RKO (cell line): Measurements from ENCODE around the gene TMEM91.
"Not testable (repeated sequence)": the region's sequence is repeated elsewhere in the genome, so short reads cannot be mapped to it uniquely, and the experiment has no call there.

Source experiments
- DNase-seq: peaks from one replicate; pipeline ENCODE4 v3.0.0-alpha.2; 2016; ENCODE audit warnings: low spot score

TMEM91 gene

GRCh38 chr19:41376241-41376997 is at the start of gene TMEM91:
Gene TMEM91, plus strand, starts transcription at chr19:41376533. Its CDS starts 1,777 bp downstream, at chr19:41378310.
- DNase-seq, result no peak

DNA sequence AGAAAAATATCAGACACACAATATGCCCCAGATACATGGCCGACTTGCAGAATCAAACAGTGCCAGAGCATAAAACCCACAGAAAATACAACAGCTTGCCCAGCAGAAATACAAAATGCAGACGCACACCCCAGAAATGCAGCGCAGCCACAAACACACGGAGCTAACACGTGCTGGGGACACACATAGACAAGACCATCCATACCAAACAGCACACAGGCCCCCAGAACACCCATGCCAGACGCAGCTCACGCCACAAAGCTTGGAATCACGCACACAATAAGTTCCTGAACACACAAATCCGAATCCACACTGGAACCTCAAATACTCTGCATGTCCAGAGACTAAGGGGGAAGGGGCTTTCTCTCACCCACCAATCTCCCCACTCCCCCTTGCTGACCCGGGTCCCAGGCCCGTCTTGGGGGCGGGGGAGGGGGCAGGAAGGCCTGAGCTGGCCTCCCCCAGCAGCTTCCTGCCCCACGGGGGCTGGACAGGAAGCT is 49.2 kb upstream of the TMEM91 start:
- no peak for DNase-seq

DNA sequence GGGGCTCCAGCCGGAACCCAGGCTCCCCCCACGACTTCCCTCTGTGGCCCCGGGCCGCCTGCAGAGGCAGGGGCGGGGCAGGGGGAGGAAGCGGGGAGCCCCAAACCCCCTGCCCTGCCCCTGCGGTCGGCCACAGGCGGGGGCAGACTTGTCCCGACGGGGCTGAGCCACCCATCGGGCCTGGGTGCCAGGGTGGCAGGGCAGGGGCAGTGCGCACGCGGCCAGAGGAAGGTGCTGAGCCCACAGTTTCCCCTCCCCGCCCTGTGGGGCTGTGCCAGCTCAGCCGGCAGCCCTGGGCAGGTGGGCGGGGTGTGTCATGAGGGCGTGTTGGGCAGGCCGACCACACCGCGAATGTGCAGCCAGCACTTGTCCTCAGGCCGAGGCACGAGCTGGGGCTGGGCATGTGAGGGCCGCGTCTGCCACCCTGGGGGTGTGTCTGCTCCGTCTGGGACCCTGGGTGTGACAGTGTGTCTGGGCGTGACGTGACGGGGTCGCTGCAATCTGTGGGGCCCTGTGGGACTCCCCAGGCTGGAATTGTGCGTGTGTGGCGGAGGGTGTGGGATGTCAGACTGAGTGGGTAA is 48.7 kb upstream of the TMEM91 start:
- no peak for DNase-seq

GRCh38 chr19:41328157-41328841 is 48.0 kb upstream of the TMEM91 start:
- no peak for DNase-seq

GRCh38 chr19:41328842-41329225 is 47.5 kb upstream of the TMEM91 start:
- DNase-seq, result no peak

DNA sequence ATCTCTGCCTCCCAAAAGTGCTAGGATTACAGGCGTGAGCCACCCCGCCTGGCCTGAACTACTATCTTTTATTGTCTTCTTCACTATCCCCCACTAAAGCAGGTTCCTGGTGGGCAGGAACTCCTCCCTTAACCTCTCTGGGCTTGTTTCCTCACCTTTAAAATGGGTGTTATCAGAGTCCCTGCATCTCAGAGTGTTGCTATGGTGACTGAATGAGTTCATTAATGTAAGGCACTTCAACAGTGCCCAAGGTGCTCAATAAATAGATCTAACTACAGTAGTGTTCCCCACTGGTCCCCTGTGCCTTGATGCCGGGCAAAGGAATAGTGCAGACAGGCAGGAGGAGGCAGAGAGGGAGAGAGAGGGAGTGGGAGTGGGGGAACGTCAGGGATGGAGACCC is 45.9 kb upstream of the TMEM91 start:
- DNase-seq, result no peak

DNA sequence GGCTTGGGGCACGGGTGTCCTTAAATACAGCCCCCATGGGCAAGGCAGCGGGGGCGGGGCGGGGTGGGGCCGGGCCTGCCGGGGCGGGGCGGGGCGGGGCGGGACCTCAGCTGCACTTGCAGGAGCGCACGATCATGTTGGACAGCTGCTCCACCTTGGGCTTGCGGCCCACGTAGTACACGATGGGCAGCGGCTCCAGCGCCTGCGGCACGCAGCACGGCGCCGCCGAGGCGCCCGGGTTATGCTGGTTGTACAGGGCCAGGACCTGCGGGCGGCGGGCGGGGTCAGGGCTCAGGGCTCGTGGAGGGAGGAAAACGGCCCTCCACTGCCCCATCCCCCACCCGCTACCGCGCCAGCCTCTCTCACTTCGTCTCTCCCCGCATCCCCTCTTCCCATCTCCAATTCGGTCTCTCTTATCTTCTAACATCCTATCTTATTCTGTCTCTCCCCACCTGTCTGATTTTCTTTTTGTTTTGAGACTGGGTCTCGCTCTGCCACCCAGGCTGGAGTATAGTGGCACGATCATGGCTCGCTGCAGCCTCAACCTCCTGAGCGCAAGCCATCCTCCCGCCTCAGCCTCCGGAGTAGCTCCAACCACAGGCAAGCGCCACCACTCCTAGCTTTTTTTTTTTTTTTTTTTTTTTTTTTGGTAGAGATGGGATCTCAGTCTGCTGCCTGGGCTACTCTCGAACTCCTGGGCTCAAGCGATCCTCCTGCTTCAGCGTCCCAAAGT is 45.2 kb upstream of the TMEM91 start:
- no peak for DNase-seq

GRCh38 chr19:41332000-41332399 is 44.3 kb upstream of the TMEM91 start:
- DNase-seq, result no peak

DNA sequence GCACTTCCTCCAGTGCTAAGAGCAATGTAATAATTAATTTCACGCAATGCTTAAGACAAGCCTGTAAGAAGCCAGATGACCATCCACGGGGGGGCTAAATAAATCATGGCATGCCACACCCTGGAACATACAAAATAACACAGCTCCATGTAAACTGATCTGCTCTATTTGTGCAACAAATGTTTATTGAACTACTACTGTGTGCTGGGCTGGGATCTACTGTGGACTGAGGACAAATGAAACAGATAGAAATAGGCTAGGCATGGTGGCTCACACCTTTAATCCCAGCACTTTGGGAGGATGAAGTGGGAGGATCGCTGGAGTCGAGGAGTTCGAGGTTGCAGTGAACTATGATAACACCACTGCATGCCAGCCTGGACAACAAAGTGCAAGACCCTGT is 43.9 kb upstream of the TMEM91 start:
- DNase-seq, result no peak

DNA sequence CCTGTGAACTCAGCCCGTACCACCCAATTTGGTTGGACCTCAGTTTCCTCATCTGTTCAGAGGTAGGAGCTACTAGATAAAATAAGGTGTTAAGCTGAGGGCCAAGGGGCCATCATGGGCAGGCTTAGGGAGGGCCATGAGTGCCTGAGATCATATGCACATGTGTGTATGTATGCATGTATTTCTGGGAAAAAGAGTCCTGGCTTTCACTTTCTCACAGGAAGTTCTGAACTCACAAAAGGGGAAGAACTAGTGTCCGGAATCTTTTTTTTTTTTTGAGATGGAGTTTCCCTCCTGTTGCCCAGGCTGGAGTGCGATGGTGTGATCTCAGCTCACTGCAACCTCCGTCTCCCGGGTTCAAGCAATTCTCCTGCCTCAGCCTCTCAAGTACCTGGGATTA is 41.5 kb upstream of the TMEM91 start:
- DNase-seq, result no peak

- DNase-seq, result no peak
These were observed 40.9 kb upstream of the TMEM91 start for GRCh38 chr19:41335467-41335866.

DNA sequence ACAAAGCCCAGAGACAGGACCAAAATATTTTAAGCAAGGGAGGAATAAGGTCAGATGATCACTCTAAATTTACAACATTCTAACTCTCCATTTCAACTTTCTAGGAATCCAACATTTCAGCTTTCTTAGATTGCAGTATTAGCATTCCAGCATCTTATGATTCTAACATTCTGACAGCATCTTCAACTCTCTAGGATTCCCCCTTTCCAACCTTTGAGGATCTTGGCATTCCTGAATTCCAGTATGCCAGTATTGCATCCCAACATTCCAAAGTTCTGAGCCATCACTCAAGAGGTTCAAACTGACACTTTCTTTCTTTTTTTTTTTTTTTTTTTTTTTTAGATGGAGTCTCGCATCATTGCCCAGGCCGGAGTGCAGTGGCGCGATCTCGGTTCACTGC is 36.4 kb upstream of the TMEM91 start:
- DNase-seq, result no peak

DNA sequence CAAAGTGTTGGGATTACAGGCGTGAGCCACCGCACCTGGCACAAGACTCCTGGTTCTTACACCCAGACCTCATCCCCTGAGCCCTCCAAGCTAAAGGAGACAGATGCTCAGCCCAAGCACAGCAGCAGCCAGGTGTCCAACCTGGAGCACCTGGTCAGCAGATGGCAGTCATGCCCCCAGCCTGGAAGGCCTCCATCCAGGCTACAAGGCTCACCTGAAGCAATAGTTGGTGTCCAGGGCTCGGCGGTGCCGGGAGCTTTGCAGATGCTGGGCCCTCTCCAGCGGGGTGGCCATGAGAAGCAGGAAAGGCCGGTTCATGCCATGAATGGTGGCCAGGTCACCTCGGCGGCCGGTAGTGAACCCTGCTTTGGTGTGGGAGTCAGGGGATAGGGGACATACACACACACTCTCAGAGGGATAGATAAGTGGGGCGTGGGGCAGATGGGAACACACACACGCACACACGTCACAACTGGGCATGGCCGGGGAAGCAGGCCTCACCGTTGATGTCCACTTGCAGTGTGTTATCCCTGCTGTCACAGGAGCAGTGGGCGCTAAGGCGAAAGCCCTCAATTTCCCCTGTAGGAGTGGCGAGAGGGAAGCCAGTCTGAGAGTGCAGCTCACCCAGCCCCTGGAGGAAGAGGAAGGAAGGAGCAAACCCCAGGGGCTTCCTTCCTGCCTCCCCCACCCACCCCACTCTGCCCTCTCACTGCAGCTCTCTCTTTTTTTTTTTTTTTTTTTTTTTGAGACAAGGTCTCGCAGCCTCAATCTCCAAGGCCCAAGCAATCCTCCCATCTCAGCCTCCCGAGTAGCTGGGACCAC is 34.5 kb upstream of the TMEM91 start:
- no peak for DNase-seq

- DNase-seq, result no peak
These were observed 32.2 kb upstream of the TMEM91 start for GRCh38 chr19:41344162-41344561.

DNA sequence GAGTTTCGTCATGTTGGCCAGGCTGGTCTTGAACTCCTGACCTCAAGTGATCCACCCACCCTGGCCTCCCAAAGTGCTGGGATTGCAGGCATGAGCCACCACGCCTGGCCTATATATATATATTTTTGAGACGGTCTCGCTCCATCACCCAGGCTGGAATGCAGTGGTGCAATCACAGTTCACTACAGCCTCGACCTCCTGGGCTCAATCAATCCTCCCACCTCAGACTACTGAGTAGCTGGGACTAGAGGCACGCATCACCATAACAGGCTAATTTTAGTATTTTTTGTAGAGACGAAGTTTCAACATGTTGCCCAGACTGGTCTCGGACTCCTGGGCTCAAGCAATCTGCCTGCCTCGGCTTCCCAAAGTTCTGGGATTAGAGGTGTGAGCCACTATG is 29.4 kb upstream of the TMEM91 start:
- not testable (repeated sequence) for DNase-seq

GRCh38 chr19:41350735-41351338 is 25.5 kb upstream of the TMEM91 start:
- no peak for DNase-seq

GRCh38 chr19:41351339-41352245 is 24.7 kb upstream of the TMEM91 start:
- DNase-seq, result peak; percentile 49

GRCh38 chr19:41352279-41352608 is 24.1 kb upstream of the TMEM91 start:
- no peak for DNase-seq

DNA sequence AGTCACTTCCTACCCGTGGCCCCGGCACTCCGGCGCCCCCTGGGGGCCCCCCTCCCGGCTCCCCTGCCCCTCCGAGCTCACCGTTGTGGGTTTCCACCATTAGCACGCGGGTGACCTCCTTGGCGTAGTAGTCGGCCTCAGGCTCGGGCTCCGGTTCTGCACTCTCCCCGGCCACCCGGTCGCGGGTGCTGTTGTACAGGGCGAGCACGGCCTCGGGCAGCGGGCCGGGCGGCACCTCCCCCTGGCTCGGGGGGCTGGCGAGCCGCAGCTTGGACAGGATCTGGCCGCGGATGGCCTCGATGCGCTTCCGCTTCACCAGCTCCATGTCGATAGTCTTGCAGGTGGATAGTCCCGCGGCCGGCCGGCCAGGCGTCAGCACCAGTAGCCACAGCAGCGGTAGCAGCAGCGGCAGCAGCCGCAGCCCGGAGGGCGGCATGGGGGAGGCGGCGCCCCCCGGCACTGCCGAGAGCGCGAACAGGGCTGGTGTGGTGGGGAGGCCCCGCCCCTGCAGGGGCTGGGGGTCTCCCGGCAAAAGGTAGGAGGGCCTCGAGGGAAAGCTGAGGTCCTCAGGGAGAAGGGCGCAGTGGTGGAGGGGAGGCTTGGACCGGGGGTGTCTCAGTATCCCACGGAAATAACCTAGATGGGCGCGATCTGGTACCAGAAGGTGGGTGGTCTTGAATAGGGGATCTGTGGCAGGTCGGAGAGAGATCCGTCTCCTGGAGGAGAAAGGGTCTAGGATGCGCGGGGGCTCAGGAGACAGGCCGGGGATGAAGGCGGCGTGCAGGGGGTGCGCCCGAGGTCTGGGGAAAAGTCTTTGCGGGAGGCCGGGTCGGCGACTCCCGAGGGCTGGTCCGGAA is 23.5 kb upstream of the TMEM91 start:
- DNase-seq, result peak; percentile 75
